K562 (cell line): ENCODE measurements around the gene ACTR5. TPM values are rescaled to one million over a fixed set of nuclear protein-coding genes. Genes with fewer than 3 reads are reported as not detected.
A peak's percentile ranks its signal among the peaks of the same experiment; 100 is the strongest.

Experiments used
- ATAC-seq: fragments of 200-7000 bp; cut with Tn5 transposase; 3 replicates; pipeline ENCODE4 v1.9.1; 2020; ENCODE audit warnings: moderate library complexity
- BruUV-seq: library from RNA; stranded (reverse); fragments of 400-500 nt; replicated peaks from 2 replicates; lab custom pipeline; 2021; lab: Mats Ljungman, UMichigan
- CTCF ChIA-PET: fragments of 300-600 bp; formaldehyde crosslinking; extraction: SDS; loops from one replicate; lab custom pipeline; 2021; ENCODE audit warnings: low intra/inter-chr PET ratio; lab: Yijun Ruan, JAX
- POLR2A ChIA-PET: fragments of 300-600, 350-650 bp; sonication (Branson Sonifier 250); formaldehyde crosslinking; extraction: SDS; loops from one replicate; lab custom pipeline; 2021; ENCODE audit warnings: antibody characterized with exemption, inconsistent platforms; lab: Yijun Ruan, JAX
- DNase-seq, 4 experiments: peaks; one replicate each; pipeline versions ENCODE4 v3.0.0 to v3.0.0-alpha.2; 2011 to 2018; ENCODE audit warnings: low spot score in 3 of 4, mixed read lengths in 3 of 4; ENCODE audit errors: extremely low read depth in 1 of 4
- FAIRE-seq: peaks from 2 replicates; lab custom pipeline; 2011; peaks lifted over from hg19 to GRCh38; lab: Jason Lieb, UNC
- H2AFZ ChIP-seq: 2 replicates; pipeline ENCODE4 v1.6.0; 2011; ENCODE audit warnings: low read depth, low read length, control low read depth, inconsistent platforms
- H3K27ac ChIP-seq: fragments of 200-600 bp; 3 replicates; pipeline ENCODE4 v1.8.0; 2011; ENCODE audit warnings: low read depth, mild to moderate bottlenecking, control low read depth, inconsistent platforms, low read length, moderate library complexity, mixed read lengths; ENCODE audit errors: extremely low read depth
- H3K27me3 ChIP-seq, 2 experiments: fragments of 300-600 bp in 1 of 2; 2 replicates in 1 of 2; 3 replicates in 1 of 2; pipeline versions ENCODE4 v1.6.0 to v1.8.0; 2011; ENCODE audit warnings: inconsistent platforms in 2 of 2, low read length in 2 of 2, mild to moderate bottlenecking in 1 of 2, mixed read lengths in 1 of 2, moderate library complexity in 1 of 2; ENCODE audit not compliant: control insufficient read depth in 2 of 2, insufficient read depth in 2 of 2
- H3K36me3 ChIP-seq: fragments of 300-600 bp; 3 replicates; pipeline ENCODE4 v1.8.0; 2011; ENCODE audit warnings: mild to moderate bottlenecking, low read length, inconsistent platforms; ENCODE audit not compliant: control insufficient read depth, insufficient read depth
- H3K4me1 ChIP-seq, 2 experiments: fragments of 200-600 bp in 1 of 2; replicated peaks in 1 of 2; 2 replicates in 1 of 2; 3 replicates in 1 of 2; pipeline versions ENCODE4 v1.5.1 to v1.8.0; 2011; ENCODE audit warnings: inconsistent platforms in 2 of 2, low read length in 2 of 2, mild to moderate bottlenecking in 1 of 2, mixed read lengths in 1 of 2, moderate library complexity in 1 of 2; ENCODE audit not compliant: control insufficient read depth in 2 of 2, insufficient read depth in 2 of 2
- H3K4me2 ChIP-seq: 2 replicates; pipeline ENCODE4 v1.6.1; 2011; ENCODE audit warnings: low read length, control low read depth, inconsistent platforms, mixed read lengths; ENCODE audit not compliant: insufficient read depth
- H3K4me3 ChIP-seq: fragments of 200-600 bp; sonication (generic), shearing (Covaris generic); 2 replicates; pipeline ENCODE4 v1.5.1; 2016; ENCODE audit warnings: control low read depth, inconsistent platforms
- H3K79me2 ChIP-seq: fragments of 200-600 bp; 3 replicates; pipeline ENCODE4 v1.8.0; 2011; ENCODE audit warnings: low read length, inconsistent platforms; ENCODE audit not compliant: control insufficient read depth, insufficient read depth
- H3K9ac ChIP-seq, 2 experiments: 2 replicates each; pipeline versions ENCODE4 v1.6.0 to v1.6.1; 2011; ENCODE audit warnings: low read depth in 2 of 2, low read length in 2 of 2, control low read depth in 1 of 2, inconsistent platforms in 1 of 2, mild to moderate bottlenecking in 1 of 2, mixed read lengths in 1 of 2; ENCODE audit not compliant: insufficient read depth in 1 of 2
- H3K9me1 ChIP-seq: one replicate; pipeline ENCODE4 v1.6.0; 2011; ENCODE audit warnings: inconsistent platforms, mild to moderate bottlenecking, low read length, moderate library complexity; ENCODE audit not compliant: control insufficient read depth, insufficient read depth
- H3K9me3 ChIP-seq: replicated peaks from 2 replicates; pipeline ENCODE4 v1.5.1; 2011; ENCODE audit warnings: low read depth, low read length, inconsistent platforms; ENCODE audit not compliant: control insufficient read depth, insufficient read depth
- H4K20me1 ChIP-seq: replicated peaks from 2 replicates; pipeline ENCODE4 v1.6.1; 2011; ENCODE audit warnings: low read length, inconsistent platforms, mixed read lengths; ENCODE audit not compliant: control insufficient read depth, insufficient read depth
- CHAMP1 ChIP-seq: fragments of 450-650 bp; IDR thresholded peaks from 2 replicates; pipeline ENCODE4 v1.6.1; 2016; ENCODE audit warnings: mild to moderate bottlenecking
- FOSL1 ChIP-seq: fragments of 200-800 bp; sonication (Bioruptor generic); conservative IDR thresholded peaks from 2 replicates; pipeline ENCODE4 v1.6.1; 2016; ENCODE audit warnings: missing genetic modification characterization, missing compliant biosample characterization
- HDGF ChIP-seq: fragments of 450-650 bp; IDR thresholded peaks from 2 replicates; pipeline ENCODE4 v1.6.1; 2016
- HEY1 ChIP-seq: fragments of 250-450 bp; sonication (Bioruptor Pico); IDR thresholded peaks from 2 replicates; pipeline ENCODE4 v1.5.0; 2020; ENCODE audit warnings: mild to moderate bottlenecking, moderate library complexity, borderline replicate concordance
- JUND ChIP-seq, 2 experiments: IDR thresholded peaks; 2 replicates in 1 of 2; 3 replicates in 1 of 2; pipeline ENCODE4 v1.6.1; 2011; ENCODE audit warnings: borderline replicate concordance in 2 of 2, low read depth in 2 of 2, low read length in 2 of 2, improper control_type of control experiment in 1 of 2, missing biosample characterization in 1 of 2, missing genetic modification characterization in 1 of 2, missing genetic modification reagents in 1 of 2
- SMARCA4 ChIP-seq: fragments of 450-650 bp; IDR thresholded peaks from 2 replicates; pipeline ENCODE4 v1.6.1; 2016
- SMARCA5 ChIP-seq: fragments of 450-650 bp; IDR thresholded peaks from 2 replicates; pipeline ENCODE4 v1.6.1; 2016
- SMARCE1 ChIP-seq: fragments of 450-650 bp; IDR thresholded peaks from 2 replicates; pipeline ENCODE4 v1.7.1; 2016; ENCODE audit warnings: mild to moderate bottlenecking
- SUPT5H ChIP-seq: fragments of 450-650 bp; IDR thresholded peaks from 2 replicates; pipeline ENCODE4 v1.6.1; 2016
- ZNF121 ChIP-seq: sonication (generic); formaldehyde crosslinking; conservative IDR thresholded peaks from 2 replicates; pipeline ENCODE4 v1.8.0; 2022; ENCODE audit warnings: missing genetic modification reagents
- ZNF408 ChIP-seq: fragments of 250-450 bp; sonication (Bioruptor Pico); IDR thresholded peaks from 2 replicates; pipeline ENCODE4 v1.4.0; 2020; ENCODE audit warnings: low read depth, mild to moderate bottlenecking, moderate library complexity
- WGBS: fragments of 100-300 bp; shearing (Covaris generic); methylation state at CpG from one replicate; pipeline ENCODE4 v1.1.6; 2016; ENCODE audit warnings: low coverage, mixed read lengths; ENCODE audit not compliant: insufficient coverage; ENCODE audit errors: missing lambda C conversion rate; 5-methylcytosine and 5-hydroxymethylcytosine counted together
- in situ Hi-C: fragments of 300-500 bp; cut with MboI; formaldehyde crosslinking; loops from 4 replicates; pipeline ENCODE4 v1.15.0; 2018; ENCODE audit warnings: inconsistent platforms, mixed read lengths
- intact Hi-C: fragments of 100-400 bp; cut with micrococcal nuclease; formaldehyde crosslinking; loops from 2 replicates; pipeline ENCODE4 v1.14.2; 2022
- polyA plus RNA-seq, 8 experiments: library from polyadenylated mRNA; depleted of rRNA in 4 of 8; stranded (reverse) in 5 of 8; unstranded in 3 of 8; fragments of >200 nt; fragmentation: Nextera tagmentation in 2 of 8; fragmentation: Illumina TruSeq in 1 of 8; extraction: Ambion mirVana in 2 of 8; extraction: Trizol in 1 of 8; gene quantifications; 2 replicates each; pipeline versions ENCODE4 v1.2.1 to v1.2.3, GENCODE V29; 2011 to 2014; ENCODE audit warnings: inconsistent platforms in 1 of 8, missing spikeins in 1 of 8
- total RNA-seq, 7 experiments: library from RNA; depleted of rRNA in 6 of 7; stranded (reverse); fragments of >200 nt in 6 of 7; fragmentation: Illumina TruSeq in 2 of 7; extraction: Trizol in 2 of 7; gene quantifications; 2 replicates each; pipeline versions ENCODE4 v1.2.1 to v1.2.3, GENCODE V29; 2011 to 2021; ENCODE audit warnings: low replicate concordance in 1 of 7
- TF ChIP-seq, protein P1 (sequence below), 2 experiments: fragments of 450-650 bp in 1 of 2; sonication (generic) in 1 of 2; formaldehyde crosslinking in 1 of 2; IDR thresholded peaks in 1 of 2; conservative IDR thresholded peaks in 1 of 2; 2 replicates each; pipeline versions ENCODE4 v1.6.1 to v1.8.1; 2016 to 2023; ENCODE audit warnings: mild to moderate bottlenecking in 2 of 2, moderate library complexity in 2 of 2, inconsistent platforms in 1 of 2, missing genetic modification reagents in 1 of 2
- TF ChIP-seq, protein P2 (sequence below), 2 experiments: IDR thresholded peaks; 2 replicates each; pipeline ENCODE4 v1.6.1; 2011; ENCODE audit warnings: borderline replicate concordance in 1 of 2, control low read depth in 1 of 2, low read depth in 1 of 2, low read length in 1 of 2, mild to moderate bottlenecking in 1 of 2, mixed read lengths in 1 of 2, moderate library complexity in 1 of 2; ENCODE audit not compliant: insufficient read depth in 1 of 2, insufficient read length in 1 of 2, poor library complexity in 1 of 2, severe bottlenecking in 1 of 2; ENCODE audit errors: extremely low read depth in 1 of 2

The ACTR5 gene
- total and polyA plus RNA-seq, 9 of the 15 experiments (the other 6 are each of a cell fraction or from before 2014, with no cell fraction given) = 0.93 to 18.8 (median 12.9) TPM

DNA sequence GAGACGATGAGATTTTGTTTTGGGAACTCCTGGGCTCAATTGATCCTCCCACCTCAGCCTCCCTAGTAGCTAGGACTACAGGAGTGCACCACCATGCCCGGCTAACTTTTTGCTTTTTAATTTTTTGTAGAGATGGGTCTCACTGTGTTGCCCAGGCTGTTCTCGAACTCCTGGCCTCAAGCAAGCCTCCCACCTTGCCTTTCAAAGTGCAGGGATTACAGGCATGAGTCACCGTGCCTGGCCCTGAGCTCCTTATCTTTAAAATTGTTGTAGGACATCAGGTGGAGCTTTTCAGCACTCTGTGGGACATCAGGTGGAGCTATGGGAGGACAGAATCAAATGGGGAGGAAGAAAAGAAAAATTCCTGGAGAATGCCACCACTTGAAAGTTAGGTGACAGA is 12.7 kb downstream of the ACTR5 start:
- CTCF ChIA-PET = no interaction called here
- Histone ChIP-seq H3K79me2 (no peaks in the 10 kb centered on the region), H3K27ac (no peak overlapping the region), H3K36me3 (peaks cover 85% of the 10 kb centered on the region), H3K9me1 (peaks cover 4% of the 10 kb centered on the region), H3K9me3 (no peaks in the 10 kb centered on the region), H3K27me3 (no peaks in the 10 kb centered on the region), H4K20me1 (0 out of 2 replicates have a peak, but pooled peaks cover 2% of the 10 kb centered on the region), H2AFZ (no peak overlapping the region), H3K4me1 (peaks cover 0 to 8% of the 10 kb centered on the region in 2 experiments; a peak in 2 of 5 replicates), H3K9ac (no peak overlapping the region), H3K4me3 (no peak overlapping the region), H3K4me2 (no peak overlapping the region)
- 65% methylated on average over 3 of the region's 4 CpGs for WGBS
- intact Hi-C loops (no loop called here), in situ Hi-C loops (no loop called here)
- POLR2A ChIA-PET = interaction anchor here (0.6 kb wide), 1 partner anchor 1268 kb away, joined by 3 read pairs; no protein-coding TSS in a partner anchor
- BruUV-seq = no TSS peak
- FAIRE-seq = no peak
- no peak for ATAC-seq
- no peak for TF ChIP-seq HEY1 (CRISPR knock-in tag)
- peak; percentile 87 for TF ChIP-seq ZNF121 (CRISPR knock-in tag)
- TF ChIP-seq, protein P1, sequence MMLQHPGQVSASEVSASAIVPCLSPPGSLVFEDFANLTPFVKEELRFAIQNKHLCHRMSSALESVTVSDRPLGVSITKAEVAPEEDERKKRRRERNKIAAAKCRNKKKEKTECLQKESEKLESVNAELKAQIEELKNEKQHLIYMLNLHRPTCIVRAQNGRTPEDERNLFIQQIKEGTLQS (IDR thresholded peaks at IDR 0.05) = peak; percentile 47; the same call in 1 of the 2 replicates
- TF ChIP-seq, protein P1 (CRISPR knock-in tag; conservative IDR thresholded peaks at IDR 0.05) = no peak
- TF ChIP-seq FOSL1 (tag) = 0 out of 2 replicates have a peak, but pooled peaks have one; percentile 30
- TF ChIP-seq SMARCE1 = no peak
- no peak for TF ChIP-seq SMARCA5
- TF ChIP-seq HDGF = no peak
- TF ChIP-seq ZNF408 = no peak
- TF ChIP-seq, protein P2, sequence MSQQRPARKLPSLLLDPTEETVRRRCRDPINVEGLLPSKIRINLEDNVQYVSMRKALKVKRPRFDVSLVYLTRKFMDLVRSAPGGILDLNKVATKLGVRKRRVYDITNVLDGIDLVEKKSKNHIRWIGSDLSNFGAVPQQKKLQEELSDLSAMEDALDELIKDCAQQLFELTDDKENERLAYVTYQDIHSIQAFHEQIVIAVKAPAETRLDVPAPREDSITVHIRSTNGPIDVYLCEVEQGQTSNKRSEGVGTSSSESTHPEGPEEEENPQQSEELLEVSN (IDR thresholded peaks at IDR 0.05; ENCODE audit: borderline replicate concordance in 1 of 2, extremely low read depth in 1 of 2, insufficient read depth in 1 of 2, insufficient read length in 1 of 2, low read depth in 1 of 2, low read length in 1 of 2, poor library complexity in 1 of 2, severe bottlenecking in 1 of 2) = no peak
- TF ChIP-seq CHAMP1 = no peak
- TF ChIP-seq SUPT5H = no peak
- TF ChIP-seq SMARCA4 = 0 out of 2 replicates have a peak, but pooled peaks have one; percentile 12
- peak; percentile 58 for TF ChIP-seq JUND (IDR thresholded peaks at IDR 0.05; ENCODE audit: borderline replicate concordance, low read depth, low read length)
- peak; percentile 42; the same call in 1 of the 3 replicates for TF ChIP-seq JUND (tag; IDR thresholded peaks at IDR 0.05; ENCODE audit: borderline replicate concordance, low read depth, low read length)
- no peak for DNase-seq
